HL-60 (cell line): ENCODE results near the gene FAM219A.

Experiments
- DNase-seq, 2 experiments: peaks; one replicate each; pipeline ENCODE4 v3.0.0-alpha.2; 2010 to 2020; ENCODE audit warnings: low read depth in 1 of 2, low spot score in 1 of 2
- H3K27ac ChIP-seq: fragments of 250-450 bp; sonication (Bioruptor Pico); replicated peaks from 2 replicates; pipeline ENCODE4 v1.5.1; 2020; ENCODE audit warnings: mild to moderate bottlenecking, moderate library complexity
- H3K27me3 ChIP-seq: fragments of 250-450 bp; sonication (Bioruptor Pico); 2 replicates; pipeline ENCODE4 v1.5.1; 2021; ENCODE audit warnings: mild to moderate bottlenecking, moderate library complexity; ENCODE audit not compliant: insufficient read depth, poor library complexity, severe bottlenecking
- H3K4me3 ChIP-seq: replicated peaks from 2 replicates; pipeline ENCODE4 v1.5.1; 2011; ENCODE audit warnings: mild to moderate bottlenecking, control low read depth, low read length; ENCODE audit not compliant: insufficient read depth
- CTCF ChIP-seq: IDR thresholded peaks from one replicate; pipeline ENCODE4 v1.5.1; 2011; ENCODE audit warnings: low read length, control low read depth, inconsistent platforms; ENCODE audit not compliant: insufficient read depth
- GABPA ChIP-seq: IDR thresholded peaks from 2 replicates; pipeline ENCODE4 v1.6.1; 2012; ENCODE audit warnings: low read depth
- POLR2AphosphoS5 ChIP-seq: IDR thresholded peaks from 2 replicates; pipeline ENCODE4 v1.6.1; 2012; ENCODE audit warnings: low read depth
- REST ChIP-seq: IDR thresholded peaks from 2 replicates; pipeline ENCODE4 v1.6.1; 2012; ENCODE audit warnings: low read depth; ENCODE audit not compliant: insufficient replicate concordance
- SPI1 ChIP-seq: IDR thresholded peaks from 2 replicates; pipeline ENCODE4 v1.6.1; 2012; ENCODE audit warnings: low read depth, mild to moderate bottlenecking, borderline replicate concordance

FAM219A gene

GRCh38 chr9:34396276-34397214, 61.8 kb downstream of the FAM219A start:
- no peak overlapping the region for H3K4me3 ChIP-seq
- no peak for DNase-seq
- H3K27ac ChIP-seq: no peak overlapping the region
- peaks cover 4% of the 10 kb centered on the region for H3K27me3 ChIP-seq
- TF ChIP-seq POLR2AphosphoS5: no peak
- no peak for TF ChIP-seq GABPA
- no peak for TF ChIP-seq REST
- no peak for TF ChIP-seq SPI1
- TF ChIP-seq CTCF: no peak

DNA sequence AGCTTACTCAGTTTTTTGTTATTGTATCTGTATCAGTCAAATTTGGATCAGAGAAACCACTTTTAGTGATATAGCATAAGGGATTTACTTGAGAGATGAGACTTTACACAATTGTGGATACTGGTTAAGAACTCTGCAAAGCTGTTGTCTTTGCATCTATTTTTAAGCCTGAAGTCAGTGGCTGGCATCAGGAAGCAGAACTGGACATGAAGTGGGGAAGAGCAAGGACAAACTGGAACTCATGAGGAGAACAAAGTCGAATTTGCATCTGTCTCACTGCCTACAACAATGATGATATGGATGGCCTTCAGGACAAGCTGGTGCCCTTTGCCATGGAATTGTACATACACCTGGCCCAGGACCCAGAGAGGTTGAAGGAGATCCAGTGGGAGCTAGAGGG, 65.9 kb downstream of the FAM219A start:
- Histone ChIP-seq H3K27ac (no peak overlapping the region), H3K27me3 (peaks cover 8% of the 10 kb centered on the region), H3K4me3 (no peak overlapping the region)
- TF ChIP-seq CTCF (no peak), SPI1 (no peak), REST (no peak), GABPA (no peak), POLR2AphosphoS5 (no peak)
- no peak for DNase-seq

GRCh38 chr9:34387239-34387638, 71.1 kb downstream of the FAM219A start:
- TF ChIP-seq POLR2AphosphoS5 (no peak), SPI1 (no peak), REST (no peak), CTCF (no peak)
- no peak for DNase-seq
- peaks cover 8% of the 10 kb centered on the region for H3K27me3 ChIP-seq
- H3K27ac ChIP-seq: no peak overlapping the region
- no peak overlapping the region for H3K4me3 ChIP-seq
